K562 (cell line): ENCODE measurements around the gene PNPLA2. TPM values are rescaled to one million over a fixed set of nuclear protein-coding genes. Genes with fewer than 3 reads are reported as not detected.

ENCODE experiments used
- BRCA1 ChIP-seq, 2 experiments: fragments of 450-650 bp in 1 of 2; sonication (generic) in 1 of 2; formaldehyde crosslinking in 1 of 2; IDR thresholded peaks; 2 replicates each; pipeline versions ENCODE4 v1.5.0 to v1.6.1; 2017 to 2020; ENCODE audit warnings: mild to moderate bottlenecking in 1 of 2, missing genetic modification reagents in 1 of 2
- CHD2 ChIP-seq: IDR thresholded peaks from 2 replicates; pipeline ENCODE4 v1.6.1; 2011; ENCODE audit warnings: low read depth, low read length
- GABPB2 ChIP-seq: fragments of 250-450 bp; sonication (Bioruptor Pico); conservative IDR thresholded peaks from 2 replicates; pipeline ENCODE4 v1.5.1; 2021; ENCODE audit warnings: mild to moderate bottlenecking
- HDAC1 ChIP-seq, 2 experiments: fragments of 450-650 bp; IDR thresholded peaks; 2 replicates each; pipeline ENCODE4 v1.6.1; 2016 to 2017; ENCODE audit warnings: inconsistent platforms in 1 of 2, mild to moderate bottlenecking in 1 of 2, moderate library complexity in 1 of 2
- HMGN3 ChIP-seq: IDR thresholded peaks from 2 replicates; pipeline ENCODE4 v1.6.1; 2011; ENCODE audit warnings: borderline replicate concordance, low read depth, mild to moderate bottlenecking, mixed read lengths, low read length; ENCODE audit not compliant: insufficient read length; ENCODE audit errors: extremely low read depth
- POLR2A ChIP-seq: fragments of 450-650 bp; conservative IDR thresholded peaks from 2 replicates; pipeline ENCODE4 v1.6.1; 2016
- POLR2G ChIP-seq: fragments of 200-400 bp; formaldehyde crosslinking; IDR thresholded peaks from 2 replicates; pipeline ENCODE4 v1.6.1; 2017; ENCODE audit warnings: low read depth, mild to moderate bottlenecking, antibody characterized with exemption, low read length, moderate library complexity
- RBM22 ChIP-seq: fragments of 200-400 bp; formaldehyde crosslinking; IDR thresholded peaks from 2 replicates; pipeline ENCODE4 v1.6.1; 2018; ENCODE audit warnings: low read length, low read depth; ENCODE audit not compliant: poor library complexity, severe bottlenecking
- SAFB ChIP-seq: fragments of 200-400 bp; formaldehyde crosslinking; IDR thresholded peaks from 2 replicates; pipeline ENCODE4 v1.6.1; 2017; ENCODE audit warnings: low read depth, low read length, borderline replicate concordance
- SMC3 ChIP-seq: conservative IDR thresholded peaks from 2 replicates; pipeline ENCODE4 v1.6.1; 2011; ENCODE audit warnings: low read depth, low read length, improper control_type of control experiment; ENCODE audit not compliant: insufficient read depth
- SP1 ChIP-seq: sonication (generic); formaldehyde crosslinking; IDR thresholded peaks from 2 replicates; pipeline ENCODE4 v1.8.1; 2022; ENCODE audit warnings: mild to moderate bottlenecking, missing genetic modification reagents
- SPI1 ChIP-seq: IDR thresholded peaks from 2 replicates; pipeline ENCODE4 v1.6.1; 2011; ENCODE audit warnings: low read depth, low read length, control low read depth, borderline replicate concordance
- ZBTB17 ChIP-seq: fragments of 450-650 bp; formaldehyde crosslinking; IDR thresholded peaks from 2 replicates; pipeline ENCODE4 v1.4.0; 2020; ENCODE audit warnings: mild to moderate bottlenecking
- ZNF699 ChIP-seq: fragments of 250-450 bp; sonication (Bioruptor Pico); IDR thresholded peaks from 2 replicates; pipeline ENCODE4 v1.8.0; 2021; ENCODE audit warnings: mild to moderate bottlenecking, moderate library complexity; ENCODE audit not compliant: insufficient replicate concordance
- polyA plus RNA-seq, 8 experiments: library from polyadenylated mRNA; depleted of rRNA in 4 of 8; stranded (reverse) in 5 of 8; unstranded in 3 of 8; fragments of >200 nt; fragmentation: Nextera tagmentation in 2 of 8; fragmentation: Illumina TruSeq in 1 of 8; extraction: Ambion mirVana in 2 of 8; extraction: Trizol in 1 of 8; gene quantifications; 2 replicates each; pipeline versions ENCODE4 v1.2.1 to v1.2.3, GENCODE V29; 2011 to 2014; ENCODE audit warnings: inconsistent platforms in 1 of 8, missing spikeins in 1 of 8
- total RNA-seq, 7 experiments: library from RNA; depleted of rRNA in 6 of 7; stranded (reverse); fragments of >200 nt in 6 of 7; fragmentation: Illumina TruSeq in 2 of 7; extraction: Trizol in 2 of 7; gene quantifications; 2 replicates each; pipeline versions ENCODE4 v1.2.1 to v1.2.3, GENCODE V29; 2011 to 2021; ENCODE audit warnings: low replicate concordance in 1 of 7
- TF ChIP-seq, protein P1 (sequence below): IDR thresholded peaks from 2 replicates; pipeline ENCODE4 v1.6.1; 2012; ENCODE audit warnings: low read depth, low read length, improper control_type of control experiment, borderline replicate concordance
- TF ChIP-seq, protein P2 (sequence below): fragments of 450-650 bp; formaldehyde crosslinking; IDR thresholded peaks from 2 replicates; pipeline ENCODE4 v1.4.0; 2020; ENCODE audit warnings: mild to moderate bottlenecking, moderate library complexity
- TF ChIP-seq, protein P3 (sequence below): sonication (generic); formaldehyde crosslinking; IDR thresholded peaks from 2 replicates; pipeline ENCODE4 v1.8.1; 2023; ENCODE audit warnings: mild to moderate bottlenecking, missing genetic modification reagents

Gene PNPLA2
- total and polyA plus RNA-seq, 9 of the 15 experiments (the other 6 are each of a cell fraction or from before 2014, with no cell fraction given): 0.39 to 87.1 (median 8.4) TPM

DNA sequence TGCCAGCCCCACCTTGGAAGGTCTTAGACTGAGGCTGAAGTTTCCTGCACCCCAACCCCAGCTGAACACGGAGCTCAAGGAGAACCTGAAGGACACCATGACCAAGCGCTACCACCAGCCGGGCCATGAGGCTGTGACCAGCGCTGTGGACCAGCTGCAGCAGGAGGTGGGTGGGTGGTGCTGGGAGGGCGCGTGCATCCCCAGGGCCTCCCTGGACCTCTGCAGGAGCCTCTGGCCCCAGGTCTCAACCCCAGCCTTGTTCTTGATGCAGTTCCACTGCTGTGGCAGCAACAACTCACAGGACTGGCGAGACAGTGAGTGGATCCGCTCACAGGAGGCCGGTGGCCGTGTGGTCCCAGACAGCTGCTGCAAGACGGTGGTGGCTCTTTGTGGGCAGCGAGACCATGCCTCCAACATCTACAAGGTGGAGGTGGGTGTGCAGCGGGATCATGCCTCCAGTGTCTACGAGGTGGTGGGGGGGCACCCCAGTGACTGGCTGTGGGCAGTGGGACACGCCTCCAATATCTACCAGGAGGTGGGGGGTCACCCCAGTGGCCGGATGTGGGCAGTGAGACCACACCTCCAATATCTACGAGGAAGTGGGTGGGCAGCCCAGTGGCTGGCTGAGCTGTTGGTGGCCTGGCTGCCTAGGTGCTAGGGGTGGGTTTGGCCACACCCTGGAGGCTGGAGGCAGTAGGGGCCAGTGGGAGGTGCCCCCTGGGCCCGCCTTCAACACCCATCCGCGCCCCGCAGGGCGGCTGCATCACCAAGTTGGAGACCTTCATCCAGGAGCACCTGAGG, 18.7 kb downstream of the PNPLA2 start (continued):
- TF ChIP-seq CHD2 (no peak), HDAC1 (IDR thresholded peaks at IDR 0.05) (no peak), HMGN3 (peak; percentile 36), POLR2A (peak; percentile 69), POLR2G (peak; percentile 78), SMC3 (no peak), SAFB (peak; percentile 8; the same call in 1 of the 2 replicates), ZNF699 (CRISPR knock-in tag) (no peak), BRCA1 (IDR thresholded peaks at IDR 0.05) (no peak), BRCA1 (CRISPR knock-in tag; IDR thresholded peaks at IDR 0.05) (no peak), SPI1 (0 out of 2 replicates have a peak, but pooled peaks have one; percentile 9), RBM22 (peak; percentile 67), SP1 (CRISPR knock-in tag) (peak; percentile 49; the same call in 1 of the 2 replicates), ZBTB17 (CRISPR knock-in tag) (0 out of 2 replicates have a peak, but pooled peaks have one; percentile 17), GABPB2 (CRISPR knock-in tag) (no peak)
- TF ChIP-seq, protein P1, sequence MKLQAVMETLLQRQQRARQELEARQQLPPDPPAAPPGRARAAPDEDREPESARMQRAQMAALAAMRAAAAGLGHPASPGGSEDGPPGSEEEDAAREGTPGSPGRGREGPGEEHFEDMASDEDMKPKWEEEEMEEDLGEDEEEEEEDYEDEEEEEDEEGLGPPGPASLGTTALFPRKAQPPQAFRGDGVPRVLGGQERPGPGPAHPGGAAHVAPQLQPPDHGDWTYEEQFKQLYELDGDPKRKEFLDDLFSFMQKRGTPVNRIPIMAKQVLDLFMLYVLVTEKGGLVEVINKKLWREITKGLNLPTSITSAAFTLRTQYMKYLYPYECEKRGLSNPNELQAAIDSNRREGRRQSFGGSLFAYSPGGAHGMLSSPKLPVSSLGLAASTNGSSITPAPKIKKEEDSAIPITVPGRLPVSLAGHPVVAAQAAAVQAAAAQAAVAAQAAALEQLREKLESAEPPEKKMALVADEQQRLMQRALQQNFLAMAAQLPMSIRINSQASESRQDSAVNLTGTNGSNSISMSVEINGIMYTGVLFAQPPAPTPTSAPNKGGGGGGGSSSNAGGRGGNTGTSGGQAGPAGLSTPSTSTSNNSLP: no peak
- TF ChIP-seq, protein P2, sequence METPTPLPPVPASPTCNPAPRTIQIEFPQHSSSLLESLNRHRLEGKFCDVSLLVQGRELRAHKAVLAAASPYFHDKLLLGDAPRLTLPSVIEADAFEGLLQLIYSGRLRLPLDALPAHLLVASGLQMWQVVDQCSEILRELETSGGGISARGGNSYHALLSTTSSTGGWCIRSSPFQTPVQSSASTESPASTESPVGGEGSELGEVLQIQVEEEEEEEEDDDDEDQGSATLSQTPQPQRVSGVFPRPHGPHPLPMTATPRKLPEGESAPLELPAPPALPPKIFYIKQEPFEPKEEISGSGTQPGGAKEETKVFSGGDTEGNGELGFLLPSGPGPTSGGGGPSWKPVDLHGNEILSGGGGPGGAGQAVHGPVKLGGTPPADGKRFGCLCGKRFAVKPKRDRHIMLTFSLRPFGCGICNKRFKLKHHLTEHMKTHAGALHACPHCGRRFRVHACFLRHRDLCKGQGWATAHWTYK (CRISPR knock-in tag): peak; percentile 95
- TF ChIP-seq, protein P3, sequence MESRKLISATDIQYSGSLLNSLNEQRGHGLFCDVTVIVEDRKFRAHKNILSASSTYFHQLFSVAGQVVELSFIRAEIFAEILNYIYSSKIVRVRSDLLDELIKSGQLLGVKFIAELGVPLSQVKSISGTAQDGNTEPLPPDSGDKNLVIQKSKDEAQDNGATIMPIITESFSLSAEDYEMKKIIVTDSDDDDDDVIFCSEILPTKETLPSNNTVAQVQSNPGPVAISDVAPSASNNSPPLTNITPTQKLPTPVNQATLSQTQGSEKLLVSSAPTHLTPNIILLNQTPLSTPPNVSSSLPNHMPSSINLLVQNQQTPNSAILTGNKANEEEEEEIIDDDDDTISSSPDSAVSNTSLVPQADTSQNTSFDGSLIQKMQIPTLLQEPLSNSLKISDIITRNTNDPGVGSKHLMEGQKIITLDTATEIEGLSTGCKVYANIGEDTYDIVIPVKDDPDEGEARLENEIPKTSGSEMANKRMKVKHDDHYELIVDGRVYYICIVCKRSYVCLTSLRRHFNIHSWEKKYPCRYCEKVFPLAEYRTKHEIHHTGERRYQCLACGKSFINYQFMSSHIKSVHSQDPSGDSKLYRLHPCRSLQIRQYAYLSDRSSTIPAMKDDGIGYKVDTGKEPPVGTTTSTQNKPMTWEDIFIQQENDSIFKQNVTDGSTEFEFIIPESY: peak; percentile 95
